ENCODE measurements around the gene POLRMT.
"Not testable (repeated sequence)": the region's sequence is repeated elsewhere in the genome, so short reads cannot be mapped to it uniquely, and the experiment has no call there.

The POLRMT gene

DNA sequence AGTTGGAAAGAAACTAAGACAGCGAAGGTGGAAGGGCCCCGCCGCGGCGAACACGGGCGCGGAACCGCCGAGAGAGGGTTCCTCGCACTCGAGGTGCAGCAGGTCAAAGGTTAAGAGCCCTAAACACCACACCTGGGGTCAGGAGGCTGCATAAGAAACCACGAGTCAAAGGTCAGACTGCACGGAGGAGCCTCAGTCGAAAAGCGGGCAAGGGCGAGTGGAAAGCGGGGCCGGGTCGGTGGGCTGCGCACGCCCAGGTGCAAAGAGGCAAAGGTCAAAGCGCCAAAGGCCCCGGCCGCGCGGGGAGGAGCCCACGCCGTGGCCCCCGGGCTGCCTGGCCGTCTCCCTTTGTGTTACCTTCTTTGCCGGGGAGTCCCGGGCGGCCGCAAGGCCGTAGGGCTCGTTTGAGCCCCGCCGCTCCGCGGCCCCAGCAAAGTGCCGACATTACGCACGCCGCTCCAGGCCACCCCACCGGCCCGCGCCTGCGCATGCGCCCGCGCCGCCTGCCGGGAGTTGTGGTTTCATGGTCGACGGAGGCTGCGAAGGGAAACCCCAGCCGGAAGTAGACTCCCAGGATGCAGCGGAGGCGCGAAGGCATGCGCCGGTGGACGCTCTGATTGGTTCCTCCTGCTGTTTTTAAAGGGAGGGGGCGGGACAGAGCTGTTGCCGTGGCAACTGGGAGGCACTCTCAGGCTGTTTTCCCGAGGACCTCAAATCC is at the start of gene POLRMT:
TSS of gene POLRMT (minus strand) at position 470 of the 718 bp plus-strand sequence. CDS start at position 445, 25 bp downstream.
- peak within 1 kb of the TSS; percentile 92 for H3K4me3 ChIP-seq (ENCODE audit: low read depth, low read length)

DNA sequence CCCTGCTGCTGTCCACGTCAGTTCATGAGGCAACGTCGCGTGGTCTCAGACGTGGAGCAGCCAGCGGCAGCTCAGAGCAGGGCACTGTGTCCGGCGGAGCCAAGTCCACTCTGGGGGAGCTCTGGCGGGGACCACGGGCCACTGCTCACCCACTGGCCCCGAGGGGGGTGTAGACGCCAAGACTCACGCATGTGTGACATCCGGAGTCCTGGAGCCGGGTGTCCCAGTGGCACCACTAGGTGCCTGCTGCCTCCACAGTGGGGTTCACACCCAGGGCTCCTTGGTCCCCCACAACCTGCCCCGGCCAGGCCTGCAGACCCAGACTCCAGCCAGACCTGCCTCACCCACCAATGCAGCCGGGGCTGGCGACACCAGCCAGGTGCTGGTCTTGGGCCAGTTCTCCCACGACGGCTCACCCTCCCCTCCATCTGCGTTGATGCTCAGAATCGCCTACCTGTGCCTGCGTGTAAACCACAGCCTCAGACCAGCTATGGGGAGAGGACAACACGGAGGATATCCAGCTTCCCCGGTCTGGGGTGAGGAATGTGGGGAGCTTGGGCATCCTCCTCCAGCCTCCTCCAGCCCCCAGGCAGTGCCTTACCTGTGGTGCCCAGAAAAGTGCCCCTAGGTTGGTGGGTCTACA is 49.5 kb upstream of the POLRMT start:
- H3K4me3 ChIP-seq (ENCODE audit: low read depth, low read length) = no peak overlapping the region

GRCh38 chr19:681029-682019 is 48.0 kb upstream of the POLRMT start:
- no peak overlapping the region for H3K4me3 ChIP-seq (ENCODE audit: low read depth, low read length)

DNA sequence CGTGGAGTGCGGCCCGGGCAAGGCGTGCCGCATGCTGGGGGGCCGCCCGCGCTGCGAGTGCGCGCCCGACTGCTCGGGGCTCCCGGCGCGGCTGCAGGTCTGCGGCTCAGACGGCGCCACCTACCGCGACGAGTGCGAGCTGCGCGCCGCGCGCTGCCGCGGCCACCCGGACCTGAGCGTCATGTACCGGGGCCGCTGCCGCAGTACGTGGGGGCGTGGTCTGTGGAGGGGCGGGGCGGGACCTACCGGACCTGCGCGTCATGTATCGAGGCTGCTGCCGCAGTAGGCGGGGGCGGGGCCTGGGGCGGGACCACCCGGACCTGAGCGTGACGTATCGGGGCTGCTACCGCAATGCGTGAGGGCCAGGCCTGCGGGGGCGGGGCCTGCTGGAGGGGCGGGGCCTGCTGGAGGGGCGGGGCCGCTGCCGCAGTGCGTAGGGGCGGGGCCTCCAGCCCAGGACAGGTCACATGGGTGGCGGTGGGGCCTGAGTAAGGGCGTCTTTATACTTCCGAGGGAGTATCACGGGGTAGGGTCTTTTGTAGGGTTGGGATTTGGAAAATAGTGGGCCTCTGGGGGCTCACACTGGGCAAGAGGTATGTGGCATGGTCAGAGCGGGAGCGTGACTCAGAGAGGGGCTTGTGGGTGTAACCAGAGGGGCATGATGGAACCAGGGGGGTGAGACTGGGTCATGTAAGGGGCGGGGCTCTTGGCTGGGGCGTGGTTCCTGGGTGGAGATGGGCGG is 47.1 kb upstream of the POLRMT start:
- H3K4me3 ChIP-seq (ENCODE audit: low read depth, low read length) = peak overlapping the region; percentile 65

DNA sequence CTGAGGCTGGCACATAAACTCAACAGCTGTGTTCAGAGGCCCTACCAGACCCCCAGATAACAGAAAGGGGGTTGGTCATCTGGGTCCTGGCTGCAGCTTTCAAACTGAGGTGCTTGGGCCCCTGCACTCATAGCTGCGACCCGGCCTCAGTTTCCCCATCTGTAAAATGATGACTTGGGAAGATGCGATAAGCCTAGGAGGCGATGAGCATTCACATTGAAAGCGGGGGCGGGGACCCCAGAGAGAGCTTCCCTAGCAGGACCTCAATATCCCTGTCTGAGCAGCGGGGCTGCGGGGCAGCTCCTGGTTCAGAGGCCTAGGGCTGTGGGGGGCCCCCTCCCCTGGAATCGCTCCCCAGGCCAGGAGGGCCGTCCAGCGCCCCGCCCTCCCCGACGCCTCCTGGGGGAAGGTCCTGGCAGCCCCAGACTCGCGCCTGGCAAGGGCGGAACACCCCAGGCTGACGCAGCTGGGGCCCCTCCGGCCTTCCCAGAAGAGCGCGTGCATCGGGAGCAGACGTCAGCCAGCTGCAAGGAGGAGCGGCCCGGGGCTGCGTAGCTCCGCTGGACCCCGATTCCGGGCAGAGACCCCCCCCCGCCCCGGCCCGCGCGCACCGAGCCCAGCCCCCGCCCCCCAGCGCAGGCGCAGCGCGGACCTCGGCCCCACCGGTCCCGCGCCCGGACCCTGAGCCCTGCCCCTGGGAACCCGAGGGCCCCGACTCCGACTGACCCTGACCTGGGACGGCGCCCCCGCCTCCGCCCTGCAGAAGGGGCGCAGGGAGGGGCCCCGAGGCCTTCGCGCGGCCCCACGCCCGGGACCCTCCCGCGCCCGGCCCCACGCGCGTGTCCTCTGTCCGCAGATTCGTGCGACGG is 46.3 kb upstream of the POLRMT start:
- peak overlapping the region; percentile 65 for H3K4me3 ChIP-seq (ENCODE audit: low read depth, low read length)

DNA sequence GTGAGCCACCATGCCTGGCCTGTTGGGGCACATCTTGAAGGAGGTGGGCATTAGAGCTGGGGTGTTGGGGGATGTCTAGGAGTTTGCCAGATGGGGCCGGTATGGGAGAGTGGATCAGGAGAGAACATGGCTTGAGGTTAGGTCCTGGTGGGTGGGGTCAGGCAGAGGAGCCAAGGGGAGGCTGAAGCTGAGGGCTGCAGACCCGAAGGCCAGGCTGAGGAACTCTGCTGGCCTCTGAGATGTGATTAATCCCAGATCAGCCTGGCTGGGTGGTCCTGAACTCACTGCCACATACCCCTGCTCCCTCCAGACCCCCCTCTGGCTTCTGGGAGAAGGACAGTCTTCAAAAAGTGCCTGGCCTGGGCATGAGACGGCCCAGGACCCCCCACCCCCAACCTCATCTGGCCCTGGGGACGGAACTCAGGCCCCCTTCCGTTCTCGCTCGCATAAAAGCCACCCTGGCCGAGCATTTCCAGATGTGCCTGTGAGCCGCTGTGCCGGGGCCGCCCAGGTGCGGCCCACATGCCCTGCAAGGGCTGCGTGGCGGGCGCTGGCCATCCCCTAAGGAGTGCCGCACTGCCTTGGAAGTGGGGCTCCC is 45.6 kb upstream of the POLRMT start:
- no peak overlapping the region for H3K4me3 ChIP-seq (ENCODE audit: low read depth, low read length)

- no peak overlapping the region for H3K4me3 ChIP-seq (ENCODE audit: low read depth, low read length)
Observed at GRCh38 chr19:677601-678436, 44.5 kb upstream of the POLRMT start.

DNA sequence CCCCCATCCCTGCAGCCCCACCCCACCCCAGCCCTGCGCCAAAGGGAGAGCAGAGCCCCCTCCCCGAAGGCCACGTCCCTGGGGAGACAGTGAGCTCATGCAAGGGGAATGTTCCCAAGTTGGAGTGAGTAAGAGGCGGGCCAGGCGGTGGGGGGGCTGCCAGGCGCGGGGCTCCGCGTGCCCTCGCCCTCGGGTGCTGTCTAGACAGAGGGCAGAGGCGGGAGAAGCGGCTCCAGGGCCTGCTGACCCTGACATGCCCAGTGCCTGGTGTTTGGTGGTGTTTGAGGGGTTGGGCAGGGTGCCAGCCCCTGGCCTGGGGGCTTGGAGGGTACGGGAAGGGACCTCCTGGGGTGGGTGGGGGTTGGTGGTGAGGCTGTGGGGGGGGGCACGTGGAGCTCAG is 43.9 kb upstream of the POLRMT start:
- H3K4me3 ChIP-seq (ENCODE audit: low read depth, low read length) = no peak overlapping the region

DNA sequence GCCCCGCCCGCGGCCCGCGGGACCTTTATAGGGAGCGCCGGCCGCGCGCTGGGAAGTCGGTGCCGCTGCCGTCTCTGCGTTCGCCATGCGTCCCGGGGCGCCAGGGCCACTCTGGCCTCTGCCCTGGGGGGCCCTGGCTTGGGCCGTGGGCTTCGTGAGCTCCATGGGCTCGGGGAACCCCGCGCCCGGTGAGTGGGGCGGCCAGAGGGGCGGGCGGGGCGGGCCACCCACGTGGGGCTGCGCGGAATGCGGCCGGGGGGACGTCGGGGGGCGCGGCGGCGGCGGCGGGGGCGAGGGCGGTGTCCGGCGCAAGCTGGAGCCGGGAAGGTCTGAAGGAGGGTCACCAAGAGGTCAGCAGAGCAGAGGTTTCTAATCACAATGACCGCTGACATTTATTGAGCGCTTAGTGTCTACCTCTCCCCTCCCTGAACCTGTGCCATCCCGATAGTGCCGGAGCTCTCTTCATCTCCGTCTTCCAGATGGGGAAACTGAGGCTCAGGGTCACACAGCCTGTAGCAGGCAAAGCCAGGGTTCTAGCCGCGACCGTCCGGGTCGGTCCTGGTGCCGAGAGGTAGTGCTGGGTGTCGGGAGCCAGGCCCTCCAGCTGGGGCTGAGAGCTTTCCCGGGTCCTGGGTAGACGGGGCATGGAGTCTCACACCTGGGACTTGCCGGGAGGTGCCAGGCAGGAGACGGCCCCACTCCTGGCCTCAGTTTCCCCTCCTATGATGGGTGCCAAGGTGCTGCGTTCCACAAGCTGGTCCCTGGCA is 43.2 kb upstream of the POLRMT start, which contains the start of gene FSTL3:
TSS of gene FSTL3 (plus strand) at position 54 of the 767 bp plus-strand sequence. CDS start at position 86, 32 bp downstream.
- no peak within 1 kb of the TSS for H3K4me3 ChIP-seq (ENCODE audit: low read depth, low read length)

DNA sequence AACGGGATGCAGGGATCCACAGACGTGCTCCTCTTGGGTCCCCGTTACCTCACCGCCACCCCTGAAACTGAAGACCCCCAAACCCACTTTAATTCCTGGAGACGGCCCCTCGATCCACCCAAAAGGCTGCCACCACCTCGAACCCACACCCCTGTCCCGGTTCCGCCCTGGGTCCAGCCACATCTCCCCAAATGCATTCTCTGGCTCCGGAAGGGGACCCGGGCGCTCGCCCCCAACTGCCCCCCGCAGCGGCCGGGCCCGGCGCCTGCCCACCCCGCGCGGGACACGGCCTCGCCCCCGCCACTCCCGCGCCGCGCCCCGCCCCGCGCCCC is 42.6 kb upstream of the POLRMT start:
- H3K4me3 ChIP-seq (ENCODE audit: low read depth, low read length) = no peak overlapping the region

- H3K4me3 ChIP-seq (ENCODE audit: low read depth, low read length) = no peak overlapping the region
Observed at GRCh38 chr19:674282-675151, 41.2 kb upstream of the POLRMT start.

DNA sequence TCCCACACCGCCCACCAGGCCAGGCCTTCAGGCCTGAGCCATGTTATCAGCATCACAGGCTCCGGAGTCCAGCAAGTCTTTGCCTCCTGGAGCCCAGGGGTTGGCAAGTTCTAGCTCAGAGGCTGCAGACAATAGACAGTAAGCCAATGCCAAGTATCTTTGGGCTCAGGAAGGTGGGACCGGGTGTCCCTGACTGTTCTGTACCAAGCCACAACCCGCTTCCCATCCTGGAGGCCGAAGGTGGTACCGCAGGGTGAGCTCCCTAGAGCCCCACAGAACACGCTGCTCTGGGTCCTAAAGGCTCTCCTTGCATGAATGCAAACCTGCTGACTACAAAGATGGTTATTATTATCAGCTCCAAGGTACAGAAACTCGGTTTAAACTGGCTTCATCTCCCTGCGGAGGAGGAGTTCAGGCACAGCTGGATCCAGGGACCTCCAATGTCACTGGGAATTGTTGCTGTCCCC is 37.3 kb upstream of the POLRMT start:
- no peak overlapping the region for H3K4me3 ChIP-seq (ENCODE audit: low read depth, low read length)

DNA sequence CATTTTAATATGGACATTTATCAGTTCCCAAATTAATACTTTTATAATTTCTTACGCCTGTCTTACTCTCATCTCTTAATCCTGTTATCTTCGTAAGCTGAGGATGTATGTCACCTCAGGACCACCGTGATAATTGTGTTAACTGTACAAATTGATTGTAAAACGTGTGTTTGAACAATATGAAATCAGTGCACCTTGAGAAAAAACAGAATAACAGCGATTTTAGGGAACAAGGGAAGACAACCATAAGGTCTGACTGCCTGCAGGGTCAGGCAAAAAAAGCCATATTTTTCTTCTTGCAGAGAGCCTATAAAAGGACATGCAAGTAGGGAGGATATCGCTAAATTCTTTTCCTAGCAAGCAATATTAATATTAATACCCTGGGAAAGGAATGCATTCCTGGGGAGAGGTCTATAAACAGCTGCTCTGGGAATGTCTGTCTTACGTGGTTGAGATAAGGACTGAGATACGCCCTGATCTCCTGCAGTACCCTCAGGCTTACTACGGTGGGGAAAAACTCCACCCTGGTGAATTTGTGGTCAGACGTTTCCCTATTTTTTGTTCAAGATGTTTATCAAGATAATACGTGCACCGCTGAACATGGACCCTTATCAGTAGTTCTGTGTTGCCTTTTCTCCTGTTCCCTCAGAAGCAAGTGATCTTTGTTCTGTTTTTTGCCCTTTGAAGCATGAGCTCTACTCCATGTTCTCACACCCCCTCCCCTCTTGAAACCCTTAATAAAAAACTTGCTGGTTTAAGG is 35.5 kb upstream of the POLRMT start:
- not testable (repeated sequence) for H3K4me3 ChIP-seq (ENCODE audit: low read depth, low read length)

- not testable (repeated sequence) for H3K4me3 ChIP-seq (ENCODE audit: low read depth, low read length)
Observed at GRCh38 chr19:666985-667573, 33.7 kb upstream of the POLRMT start.

GRCh38 chr19:664913-665443 is 31.6 kb upstream of the POLRMT start:
- H3K4me3 ChIP-seq (ENCODE audit: low read depth, low read length) = no peak overlapping the region

Data from iPS-11a (cell line).